SK-N-SH treated with all-trans-retinoic acid at 6 μM for 48 hours (cell line): Measurements from ENCODE around the gene CLDN15.

Experiments
- ATAC-seq: fragments of 200-7000 bp; cut with Tn5 transposase; 3 replicates; pipeline ENCODE4 v1.9.1; 2020; ENCODE audit warnings: mild to moderate bottlenecking, moderate library complexity
- ARNTL ChIP-seq: fragments of 450-650 bp; formaldehyde crosslinking; IDR thresholded peaks from 2 replicates; pipeline ENCODE4 v1.5.0; 2020; ENCODE audit warnings: low read depth, mild to moderate bottlenecking, moderate library complexity, borderline replicate concordance
- BACH2 ChIP-seq: fragments of 250-450 bp; sonication (Bioruptor Pico); IDR thresholded peaks from 2 replicates; pipeline ENCODE4 v1.9.0; 2021; ENCODE audit warnings: mild to moderate bottlenecking, borderline replicate concordance
- CREB5 ChIP-seq: fragments of 250-450 bp; sonication (Bioruptor Pico); IDR thresholded peaks from 2 replicates; pipeline ENCODE4 v1.5.1; 2020; ENCODE audit warnings: low read depth, mild to moderate bottlenecking, moderate library complexity
- CSDC2 ChIP-seq: fragments of 250-450 bp; sonication (Bioruptor Pico); IDR thresholded peaks from 2 replicates; pipeline ENCODE4 v1.5.0; 2020; ENCODE audit warnings: mild to moderate bottlenecking, moderate library complexity
- CSRNP3 ChIP-seq: fragments of 250-450 bp; sonication (Bioruptor Pico); IDR thresholded peaks from 2 replicates; pipeline ENCODE4 v1.5.1; 2021; ENCODE audit warnings: mild to moderate bottlenecking, moderate library complexity
- ESRRG ChIP-seq: fragments of 250-450 bp; sonication (Bioruptor Pico); IDR thresholded peaks from 2 replicates; pipeline ENCODE4 v1.6.1; 2021; ENCODE audit warnings: mild to moderate bottlenecking
- ISL1 ChIP-seq: fragments of 250-450 bp; sonication (Bioruptor Pico); IDR thresholded peaks from 2 replicates; pipeline ENCODE4 v2.1.2; 2022; ENCODE audit warnings: mild to moderate bottlenecking, moderate library complexity
- OSR1 ChIP-seq: fragments of 250-450 bp; sonication (Bioruptor Pico); IDR thresholded peaks from 2 replicates; pipeline ENCODE4 v1.8.0; 2022; ENCODE audit warnings: moderate library complexity, mild to moderate bottlenecking, inconsistent platforms
- PATZ1 ChIP-seq: fragments of 250-450 bp; sonication (Bioruptor Pico); IDR thresholded peaks from 2 replicates; pipeline ENCODE4 v1.8.0; 2020; ENCODE audit warnings: mild to moderate bottlenecking, moderate library complexity, borderline replicate concordance
- POU6F1 ChIP-seq: fragments of 250-450 bp; sonication (Bioruptor Pico); IDR thresholded peaks from 2 replicates; pipeline ENCODE4 v1.8.0; 2021; ENCODE audit warnings: low read depth, mild to moderate bottlenecking, moderate library complexity, borderline replicate concordance
- PPARA ChIP-seq: fragments of 250-450 bp; sonication (Bioruptor Pico); IDR thresholded peaks from 2 replicates; pipeline ENCODE4 v1.5.0; 2020; ENCODE audit warnings: mild to moderate bottlenecking, borderline replicate concordance
- RARB ChIP-seq: fragments of 250-450 bp; sonication (Bioruptor Pico); IDR thresholded peaks from 2 replicates; pipeline ENCODE4 v1.8.0; 2021; ENCODE audit warnings: mild to moderate bottlenecking, moderate library complexity
- SNAI2 ChIP-seq: fragments of 250-450 bp; sonication (Bioruptor Pico); IDR thresholded peaks from 2 replicates; pipeline ENCODE4 v1.5.0; 2020; ENCODE audit warnings: mild to moderate bottlenecking, moderate library complexity
- TCF4 ChIP-seq: fragments of 250-450 bp; sonication (Bioruptor Pico); IDR thresholded peaks from 2 replicates; pipeline ENCODE4 v1.8.0; 2021; ENCODE audit warnings: mild to moderate bottlenecking, moderate library complexity, borderline replicate concordance
- TOX ChIP-seq: fragments of 250-450 bp; sonication (Bioruptor Pico); IDR thresholded peaks from 2 replicates; pipeline ENCODE4 v1.8.0; 2021; ENCODE audit warnings: mild to moderate bottlenecking, moderate library complexity, borderline replicate concordance
- TSHZ2 ChIP-seq: fragments of 250-450 bp; sonication (Bioruptor Pico); IDR thresholded peaks from 2 replicates; pipeline ENCODE4 v1.5.0; 2020; ENCODE audit warnings: mild to moderate bottlenecking, moderate library complexity
- ZC3H10 ChIP-seq: fragments of 250-450 bp; sonication (Bioruptor Pico); IDR thresholded peaks from 2 replicates; pipeline ENCODE4 v1.5.1; 2021; ENCODE audit warnings: mild to moderate bottlenecking, moderate library complexity
- ZFP3 ChIP-seq: fragments of 250-450 bp; sonication (Bioruptor Pico); IDR thresholded peaks from 2 replicates; pipeline ENCODE4 v1.5.0; 2020; ENCODE audit warnings: mild to moderate bottlenecking, moderate library complexity
- ZFP30 ChIP-seq: fragments of 450-650 bp; formaldehyde crosslinking; IDR thresholded peaks from 2 replicates; pipeline ENCODE4 v1.5.0; 2022; ENCODE audit warnings: mild to moderate bottlenecking, moderate library complexity
- ZNF565 ChIP-seq: fragments of 450-650 bp; formaldehyde crosslinking; conservative IDR thresholded peaks from 2 replicates; pipeline ENCODE4 v1.5.0; 2020; ENCODE audit warnings: low read depth, mild to moderate bottlenecking, moderate library complexity
- ZNF8 ChIP-seq: fragments of 450-650 bp; formaldehyde crosslinking; IDR thresholded peaks from 2 replicates; pipeline ENCODE4 v1.5.0; 2020; ENCODE audit warnings: mild to moderate bottlenecking, moderate library complexity

CLDN15 gene

GRCh38 chr7:101241015-101241363 is 3.4 kb upstream of the CLDN15 start:
- ATAC-seq = no peak
- TF ChIP-seq OSR1 (CRISPR knock-in tag) (no peak), CSDC2 (CRISPR knock-in tag) (no peak), ZFP30 (CRISPR knock-in tag) (no peak), POU6F1 (no peak), CSRNP3 (CRISPR knock-in tag) (no peak), PATZ1 (CRISPR knock-in tag) (no peak), TSHZ2 (CRISPR knock-in tag) (no peak), PPARA (CRISPR knock-in tag) (no peak), ZNF565 (CRISPR knock-in tag) (no peak), ISL1 (CRISPR knock-in tag) (no peak), ARNTL (CRISPR knock-in tag) (no peak), BACH2 (CRISPR knock-in tag) (no peak), SNAI2 (CRISPR knock-in tag) (no peak), ESRRG (CRISPR knock-in tag) (no peak), ZNF8 (CRISPR knock-in tag) (no peak), TOX (CRISPR knock-in tag) (no peak), TCF4 (CRISPR knock-in tag) (no peak), ZC3H10 (CRISPR knock-in tag) (no peak), RARB (CRISPR knock-in tag) (no peak), ZFP3 (CRISPR knock-in tag) (no peak)

GRCh38 chr7:101240226-101241014 is 2.8 kb upstream of the CLDN15 start:
- TF ChIP-seq ZFP3 (CRISPR knock-in tag) = no peak
- TF ChIP-seq ESRRG (CRISPR knock-in tag) = no peak
- no peak for TF ChIP-seq ZC3H10 (CRISPR knock-in tag)
- TF ChIP-seq OSR1 (CRISPR knock-in tag) = no peak
- no peak for TF ChIP-seq RARB (CRISPR knock-in tag)
- TF ChIP-seq ISL1 (CRISPR knock-in tag) = no peak
- TF ChIP-seq ARNTL (CRISPR knock-in tag) = no peak
- no peak for TF ChIP-seq TOX (CRISPR knock-in tag)
- no peak for TF ChIP-seq CREB5 (CRISPR knock-in tag)
- TF ChIP-seq ZNF8 (CRISPR knock-in tag) = no peak
- no peak for TF ChIP-seq TSHZ2 (CRISPR knock-in tag)
- no peak for TF ChIP-seq TCF4 (CRISPR knock-in tag)
- no peak for TF ChIP-seq ZFP30 (CRISPR knock-in tag)
- no peak for TF ChIP-seq POU6F1
- TF ChIP-seq CSRNP3 (CRISPR knock-in tag) = no peak
- ATAC-seq = no peak
